Limb (tissue), 2 donors: ENCODE data around the gene GIPC2.

Experiments used
- DNase-seq, 2 donors: peaks; one replicate each; pipeline ENCODE4 v3.0.0-alpha.2; 2016; ENCODE audit errors: extremely low spot score in 2 of 2

GIPC2 gene

DNA sequence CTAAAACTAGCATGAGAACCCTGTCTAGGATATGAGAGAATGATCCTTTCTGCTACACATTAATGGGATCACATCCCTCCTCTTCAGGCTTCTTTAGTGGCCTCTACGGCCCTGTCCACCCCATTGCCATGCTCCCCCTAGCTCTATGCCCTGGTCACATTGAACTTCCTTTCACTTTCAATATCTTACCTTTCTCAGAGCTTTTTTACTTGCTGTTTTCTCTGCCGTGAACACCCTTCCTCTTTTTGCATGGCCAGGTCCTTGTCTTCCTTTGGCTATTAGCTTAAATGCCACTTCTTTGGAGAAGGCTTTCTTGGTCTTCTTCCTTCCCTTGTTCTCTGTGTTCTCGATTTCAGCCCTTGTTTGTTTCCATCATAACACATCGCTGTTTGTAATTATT lies 97.4 kb downstream of the GIPC2 start:
- no peak for DNase-seq

DNA sequence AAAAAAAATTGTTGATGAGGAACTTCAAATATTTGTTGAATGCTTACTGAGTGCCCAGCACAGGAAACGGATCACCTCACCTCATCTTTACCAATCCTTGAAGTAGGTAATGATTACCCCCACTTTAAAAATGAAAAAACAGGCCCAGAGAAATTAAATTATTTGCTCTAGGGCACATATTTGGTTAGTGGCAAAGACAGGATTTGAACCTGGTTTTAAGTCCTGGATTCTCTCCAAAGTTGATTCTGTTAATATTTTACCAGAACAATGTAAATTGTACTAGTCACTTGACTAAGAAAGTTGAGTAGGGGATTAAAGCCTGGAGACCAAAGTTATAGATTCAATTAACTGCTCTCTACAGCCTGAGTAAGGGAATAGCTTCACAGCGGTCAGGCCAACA lies 97.9 kb downstream of the GIPC2 start:
- DNase-seq, result no peak

GRCh38 chr1:78145105-78145580 lies 99.4 kb downstream of the GIPC2 start:
- peak; percentile 52 to 86 for DNase-seq

GRCh38 chr1:78146205-78146771 lies 100.5 kb downstream of the GIPC2 start:
- DNase-seq, result no peak

DNA sequence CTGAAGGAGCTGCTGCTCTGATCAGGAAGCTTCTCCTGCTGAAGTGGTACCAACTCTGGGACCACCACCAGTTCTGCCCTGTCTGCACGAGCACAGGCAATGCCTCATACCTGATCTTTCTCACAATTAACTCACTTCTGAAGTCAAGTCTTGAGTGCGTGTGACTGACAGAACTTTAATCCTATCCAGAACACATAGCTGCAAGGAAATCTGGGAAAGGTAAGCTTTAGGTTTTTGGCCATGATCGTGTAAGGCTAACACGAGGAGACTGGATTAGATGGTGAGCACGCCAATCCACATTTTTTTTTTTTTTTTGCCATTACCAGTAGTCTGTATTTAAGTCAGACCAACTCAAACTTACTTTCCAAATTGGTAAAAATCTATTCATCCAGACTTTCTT lies 101.3 kb downstream of the GIPC2 start:
- no peak for DNase-seq

DNA sequence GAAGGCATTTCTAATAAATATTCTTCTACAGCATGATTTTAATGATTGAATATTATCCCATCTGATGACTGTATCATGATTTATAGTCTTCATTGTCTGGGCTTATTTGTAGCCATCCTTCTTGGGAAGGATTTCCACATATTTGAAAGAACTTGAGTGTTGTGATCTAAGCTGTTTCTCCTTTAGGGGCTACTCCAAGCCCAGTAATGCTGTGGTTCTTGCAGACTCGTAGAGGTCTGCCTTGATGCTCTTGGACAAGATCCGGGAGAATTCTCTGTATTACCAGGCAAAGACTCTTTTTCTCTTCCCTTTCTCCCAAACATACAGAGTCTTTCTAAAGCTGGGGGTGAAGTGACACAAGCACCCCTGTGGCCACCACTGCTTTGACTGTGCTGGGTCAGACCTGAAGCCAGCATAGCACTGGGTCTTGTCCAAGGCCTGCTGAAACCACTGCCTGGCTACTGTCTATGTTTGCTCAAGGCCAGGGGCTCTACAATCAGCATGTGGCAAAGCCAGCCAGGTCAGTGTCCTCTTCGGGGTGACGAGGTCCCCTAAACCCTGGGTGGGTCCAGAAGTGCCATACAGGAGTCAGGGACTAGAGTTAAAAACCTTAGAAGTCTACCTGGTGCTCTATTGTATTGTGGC lies 107.4 kb downstream of the GIPC2 start:
- no peak for DNase-seq

DNA sequence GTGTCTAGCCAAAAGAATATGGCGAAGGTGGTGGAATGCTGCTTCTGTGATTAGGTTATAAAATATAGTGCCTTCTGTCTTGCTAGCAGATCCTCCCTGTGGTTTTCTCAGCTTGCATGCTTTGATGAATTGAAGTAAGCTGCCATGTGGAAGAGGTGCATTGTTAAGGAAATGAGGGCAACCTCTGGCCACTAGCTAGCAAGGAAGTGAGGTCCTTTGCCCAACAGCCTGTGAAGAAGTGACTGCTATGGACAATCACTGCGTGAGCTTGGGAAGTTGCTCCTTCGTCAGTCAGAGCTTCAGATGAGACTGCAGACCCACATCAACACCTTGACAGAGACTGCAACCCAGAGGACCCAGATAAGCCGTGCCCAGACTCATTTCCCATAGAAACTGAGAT lies 109.4 kb downstream of the GIPC2 start:
- no peak for DNase-seq

DNA sequence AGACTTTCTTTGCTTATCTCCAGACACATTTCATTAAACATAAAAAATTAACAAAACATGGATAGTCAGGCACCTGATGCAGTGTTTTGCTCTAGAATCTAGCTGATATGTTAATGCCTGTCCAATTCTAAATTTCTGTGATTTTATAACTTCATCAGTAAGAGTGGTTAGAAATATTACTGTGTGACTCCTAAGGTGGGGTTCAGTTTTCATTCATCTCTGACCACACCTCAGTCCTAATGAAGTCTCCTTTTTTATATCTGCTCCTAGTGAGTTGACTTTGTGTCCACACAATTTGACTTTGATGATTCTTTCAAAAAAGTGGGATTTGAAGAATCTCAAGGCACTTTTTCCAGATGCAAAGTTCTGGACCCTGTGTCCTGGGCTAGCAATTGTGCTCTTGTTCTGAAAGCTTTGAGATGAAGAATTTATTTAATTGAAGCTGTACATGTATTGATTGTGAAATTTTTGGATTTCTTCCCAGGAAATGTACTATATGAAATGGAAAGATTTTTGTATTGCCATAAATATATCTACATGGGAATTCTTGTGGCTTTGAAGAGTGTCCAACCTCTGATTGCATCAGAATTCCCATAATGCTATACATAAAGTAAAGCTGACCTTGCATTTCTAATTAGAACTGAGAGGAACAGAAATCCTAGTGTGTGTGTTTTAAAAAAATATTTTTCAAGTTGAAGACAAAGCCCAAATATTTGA lies 111.2 kb downstream of the GIPC2 start:
- DNase-seq, result no peak

- DNase-seq, result no peak
These were observed 120.0 kb downstream of the GIPC2 start for GRCh38 chr1:78165816-78166215.

DNA sequence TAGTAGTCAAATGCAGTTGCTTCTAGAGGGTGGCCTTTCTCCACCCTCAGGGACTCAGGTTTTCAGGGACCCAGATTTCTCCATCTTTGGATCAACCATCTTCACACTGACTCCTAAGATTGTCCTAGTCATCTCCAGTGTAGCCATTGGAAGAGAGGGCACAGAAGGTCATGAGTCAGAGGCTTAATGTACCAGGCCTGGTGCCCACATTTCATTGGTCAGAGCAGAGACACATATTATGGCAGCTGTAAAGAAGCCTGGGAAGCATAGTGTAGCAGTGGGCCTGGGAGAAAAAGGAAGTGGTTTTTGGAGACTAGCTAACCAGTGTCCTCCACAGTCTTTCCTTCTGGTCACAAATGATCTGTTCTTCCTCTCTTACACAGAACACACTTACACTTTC lies 122.5 kb downstream of the GIPC2 start:
- DNase-seq, result no peak

GRCh38 chr1:78170859-78171258 lies 125.1 kb downstream of the GIPC2 start:
- no peak for DNase-seq

DNA sequence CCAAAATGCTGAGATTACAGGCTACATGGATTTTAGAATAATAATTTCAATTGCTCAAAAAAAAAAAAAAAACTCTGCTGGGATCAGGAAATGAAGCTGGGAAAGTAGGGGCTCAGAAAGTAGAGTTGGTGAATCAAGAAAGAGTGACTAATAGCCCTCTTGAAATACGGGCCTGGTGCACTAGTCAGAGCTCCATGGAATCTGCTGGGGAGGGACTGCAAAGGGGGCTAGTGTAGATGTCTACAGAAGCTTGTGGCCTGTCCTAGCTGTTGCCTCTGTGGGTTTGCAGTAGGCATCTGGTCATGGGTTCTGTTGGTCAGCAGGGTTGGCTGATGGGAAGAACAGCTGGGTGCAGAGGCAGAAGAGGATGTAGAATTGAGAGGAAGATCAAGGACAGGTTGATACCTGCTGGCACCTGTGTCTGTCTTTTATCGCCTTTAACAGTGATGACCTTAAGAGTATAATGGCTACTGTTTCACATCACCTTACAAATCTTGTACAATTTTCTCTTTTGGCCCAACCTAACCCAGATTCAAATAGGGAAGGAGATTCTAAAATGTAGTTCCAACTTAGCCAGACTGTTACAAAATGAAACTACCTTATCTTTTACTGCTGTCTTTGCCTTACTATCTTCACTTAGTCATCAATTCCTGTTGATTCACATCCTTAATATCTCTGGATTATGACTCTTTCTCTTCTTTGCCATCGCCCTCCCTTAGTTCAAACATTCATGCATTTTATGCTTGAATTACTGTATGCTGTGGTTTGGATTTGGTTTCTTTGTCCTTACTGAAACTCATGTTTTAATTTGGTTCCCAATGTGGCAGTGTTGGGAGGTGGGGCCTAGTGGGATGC lies 126.2 kb downstream of the GIPC2 start:
- no peak for DNase-seq

DNA sequence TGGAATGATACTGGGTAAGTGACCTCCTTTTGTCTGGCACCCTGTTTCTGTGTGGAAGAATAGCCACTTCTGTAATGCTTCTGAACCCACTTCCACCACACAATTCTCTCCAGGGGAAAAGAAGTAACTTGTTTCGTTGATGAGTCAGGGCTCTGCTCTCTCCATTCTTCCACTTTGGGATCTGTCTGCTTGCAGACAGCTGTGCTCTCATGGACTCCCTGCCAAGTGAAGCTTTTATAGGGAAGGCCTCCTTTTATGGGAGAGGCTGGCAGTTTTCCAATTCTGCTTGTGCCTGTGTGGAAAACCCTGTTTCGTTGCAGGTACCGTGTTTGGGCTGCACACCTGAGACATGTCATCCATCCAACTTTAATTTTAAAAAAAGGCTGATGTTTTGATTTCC lies 130.7 kb downstream of the GIPC2 start:
- peak; percentile 50 for DNase-seq

- no peak for DNase-seq
These were observed 132.0 kb downstream of the GIPC2 start for GRCh38 chr1:78177708-78178270.

GRCh38 chr1:78178816-78179215 lies 133.1 kb downstream of the GIPC2 start:
- no peak for DNase-seq

- DNase-seq, result no peak
These were observed 138.8 kb downstream of the GIPC2 start for GRCh38 chr1:78184460-78185072.
